ENCODE measurements around the gene ZNF143. TPM values are rescaled to one million over a fixed set of nuclear protein-coding genes. Genes with fewer than 3 reads are reported as not detected.

The ZNF143 gene
- total RNA-seq, 3 donors from 2014 or later, result 20.3 to 40.3 (median 23.6) TPM

DNA sequence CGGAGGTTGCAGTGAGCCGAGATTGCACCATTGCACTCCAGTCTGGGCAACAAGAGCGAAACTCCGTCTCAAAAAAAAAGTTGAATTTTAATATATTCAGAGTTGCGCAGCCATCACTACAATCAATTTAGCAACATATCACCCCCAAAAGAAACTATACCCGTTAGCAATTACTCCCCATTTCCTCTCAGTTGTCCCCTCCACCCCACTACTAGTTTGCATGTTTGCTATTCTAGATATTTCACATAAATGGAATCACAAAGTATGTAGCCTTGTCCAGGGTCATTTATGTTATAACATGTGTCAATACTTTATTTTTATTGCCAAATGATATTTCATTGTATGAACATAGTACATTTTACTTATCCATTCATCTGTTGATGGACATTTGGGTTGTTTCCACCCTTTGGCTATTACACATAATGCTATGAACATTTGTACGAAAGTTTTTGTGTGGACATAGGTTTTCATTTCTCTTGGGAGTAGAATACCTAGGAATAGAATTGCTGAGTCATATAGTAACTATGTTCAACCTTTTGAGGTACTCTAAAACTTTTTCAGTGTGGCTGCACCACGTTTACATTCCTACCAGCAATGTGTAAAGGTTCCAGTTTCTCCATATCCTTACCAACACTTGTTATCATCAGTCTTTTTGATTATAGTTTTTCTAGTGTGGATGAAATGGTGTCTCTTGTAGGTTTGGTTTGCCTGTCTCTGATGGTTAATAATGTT lies 2.2 kb downstream of the ZNF143 start:
- intact Hi-C loops (cut with DNase I, micrococcal nuclease), result no loop called here
- ATAC-seq (no peak), DNase-seq (no peak)
- peaks cover 6% of the 10 kb centered on the region for H3K4me1 ChIP-seq (ENCODE audit: low read depth)
- peaks cover 5% of the 10 kb centered on the region for H3K36me3 ChIP-seq (ENCODE audit: low read depth)
- peak overlapping the region; percentile 3 for H3K4me3 ChIP-seq
- no peaks in the 10 kb centered on the region for H3K9me3 ChIP-seq
- TF ChIP-seq, protein P1, sequence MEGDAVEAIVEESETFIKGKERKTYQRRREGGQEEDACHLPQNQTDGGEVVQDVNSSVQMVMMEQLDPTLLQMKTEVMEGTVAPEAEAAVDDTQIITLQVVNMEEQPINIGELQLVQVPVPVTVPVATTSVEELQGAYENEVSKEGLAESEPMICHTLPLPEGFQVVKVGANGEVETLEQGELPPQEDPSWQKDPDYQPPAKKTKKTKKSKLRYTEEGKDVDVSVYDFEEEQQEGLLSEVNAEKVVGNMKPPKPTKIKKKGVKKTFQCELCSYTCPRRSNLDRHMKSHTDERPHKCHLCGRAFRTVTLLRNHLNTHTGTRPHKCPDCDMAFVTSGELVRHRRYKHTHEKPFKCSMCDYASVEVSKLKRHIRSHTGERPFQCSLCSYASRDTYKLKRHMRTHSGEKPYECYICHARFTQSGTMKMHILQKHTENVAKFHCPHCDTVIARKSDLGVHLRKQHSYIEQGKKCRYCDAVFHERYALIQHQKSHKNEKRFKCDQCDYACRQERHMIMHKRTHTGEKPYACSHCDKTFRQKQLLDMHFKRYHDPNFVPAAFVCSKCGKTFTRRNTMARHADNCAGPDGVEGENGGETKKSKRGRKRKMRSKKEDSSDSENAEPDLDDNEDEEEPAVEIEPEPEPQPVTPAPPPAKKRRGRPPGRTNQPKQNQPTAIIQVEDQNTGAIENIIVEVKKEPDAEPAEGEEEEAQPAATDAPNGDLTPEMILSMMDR (IDR thresholded peaks at IDR 0.05), result no peak

DNA sequence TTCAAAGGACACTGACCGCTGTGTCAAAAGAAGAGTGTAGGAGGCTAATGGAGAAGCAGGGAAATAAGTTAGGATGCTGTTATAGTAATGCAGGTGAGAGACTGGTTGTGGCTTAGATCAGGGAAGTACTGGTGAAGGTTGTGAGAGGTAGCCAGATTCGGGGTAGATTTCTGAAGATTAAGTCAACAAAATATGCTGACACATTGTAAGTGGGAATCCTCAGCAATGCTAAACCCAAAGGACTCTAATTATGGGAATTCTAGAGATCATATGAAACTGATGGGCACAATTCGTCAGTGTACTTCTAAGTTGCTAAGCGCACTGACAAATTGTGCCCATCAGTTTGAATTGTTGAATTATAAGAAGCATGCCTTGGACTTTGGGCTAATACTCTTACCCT lies 10.0 kb downstream of the ZNF143 start:
- TF ChIP-seq, protein P1 (IDR thresholded peaks at IDR 0.05), result no peak
- DNase-seq (no peak), ATAC-seq (no peak)
- no peak overlapping the region for H3K4me3 ChIP-seq
- no peaks in the 10 kb centered on the region for H3K9me3 ChIP-seq
- peaks cover 4% of the 10 kb centered on the region for H3K36me3 ChIP-seq (ENCODE audit: low read depth)
- H3K4me1 ChIP-seq (ENCODE audit: low read depth), result no peaks in the 10 kb centered on the region
- intact Hi-C loops (cut with DNase I, micrococcal nuclease), result no loop called here

DNA sequence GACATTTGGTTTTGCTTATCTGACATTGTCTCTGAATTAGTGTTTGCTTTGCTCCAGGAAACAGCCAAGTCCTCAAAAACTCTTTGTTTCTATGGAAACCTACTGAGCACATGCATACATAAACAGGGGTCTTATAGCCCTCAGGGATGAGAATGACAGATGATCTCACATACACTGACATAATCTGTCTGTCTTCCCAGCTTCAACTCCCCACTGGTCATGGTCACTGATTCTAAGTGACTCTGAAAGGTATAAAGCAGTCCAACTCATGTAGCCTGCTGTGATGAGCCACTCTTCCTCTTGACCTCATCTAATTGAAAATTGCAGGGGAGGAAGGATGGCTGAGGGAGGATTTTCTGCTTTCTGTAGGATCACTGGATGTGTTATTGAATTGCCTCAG lies 12.6 kb downstream of the ZNF143 start:
- no peak for DNase-seq
- no peak for ATAC-seq
- H3K9me3 ChIP-seq, result no peaks in the 10 kb centered on the region
- no peak overlapping the region for H3K4me3 ChIP-seq
- TF ChIP-seq, protein P1 (IDR thresholded peaks at IDR 0.05), result no peak
- peaks cover 4% of the 10 kb centered on the region for H3K36me3 ChIP-seq (ENCODE audit: low read depth)
- intact Hi-C loops (cut with DNase I, micrococcal nuclease), result no loop called here
- H3K4me1 ChIP-seq (ENCODE audit: low read depth), result no peaks in the 10 kb centered on the region

DNA sequence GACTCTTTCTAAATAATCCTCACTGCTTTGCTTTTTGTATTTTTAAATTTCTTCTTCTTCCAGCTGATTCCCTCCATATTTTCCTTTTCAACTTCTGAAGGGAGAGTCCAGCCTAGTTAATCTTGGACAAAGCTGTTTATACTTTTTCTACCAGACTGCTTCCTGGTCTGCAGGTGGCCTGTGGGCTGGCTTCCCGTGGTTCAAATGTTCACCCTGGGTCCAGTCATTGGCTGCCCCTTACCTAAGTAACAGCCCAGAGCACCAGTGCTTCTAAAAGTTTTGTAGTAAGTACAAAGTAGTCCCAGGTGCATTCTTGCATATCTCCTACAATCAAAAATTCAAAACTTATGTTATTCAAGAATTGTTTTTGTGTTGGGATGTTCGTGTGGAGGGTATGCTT lies 19.1 kb downstream of the ZNF143 start:
- Histone ChIP-seq H3K9me3 (no peaks in the 10 kb centered on the region), H3K4me1 (ENCODE audit: low read depth) (no peaks in the 10 kb centered on the region), H3K4me3 (no peak overlapping the region), H3K36me3 (ENCODE audit: low read depth) (peaks cover 5% of the 10 kb centered on the region)
- DNase-seq (no peak), ATAC-seq (no peak)
- intact Hi-C loops (cut with DNase I, micrococcal nuclease), result no loop called here
- TF ChIP-seq, protein P1 (IDR thresholded peaks at IDR 0.05), result no peak

DNA sequence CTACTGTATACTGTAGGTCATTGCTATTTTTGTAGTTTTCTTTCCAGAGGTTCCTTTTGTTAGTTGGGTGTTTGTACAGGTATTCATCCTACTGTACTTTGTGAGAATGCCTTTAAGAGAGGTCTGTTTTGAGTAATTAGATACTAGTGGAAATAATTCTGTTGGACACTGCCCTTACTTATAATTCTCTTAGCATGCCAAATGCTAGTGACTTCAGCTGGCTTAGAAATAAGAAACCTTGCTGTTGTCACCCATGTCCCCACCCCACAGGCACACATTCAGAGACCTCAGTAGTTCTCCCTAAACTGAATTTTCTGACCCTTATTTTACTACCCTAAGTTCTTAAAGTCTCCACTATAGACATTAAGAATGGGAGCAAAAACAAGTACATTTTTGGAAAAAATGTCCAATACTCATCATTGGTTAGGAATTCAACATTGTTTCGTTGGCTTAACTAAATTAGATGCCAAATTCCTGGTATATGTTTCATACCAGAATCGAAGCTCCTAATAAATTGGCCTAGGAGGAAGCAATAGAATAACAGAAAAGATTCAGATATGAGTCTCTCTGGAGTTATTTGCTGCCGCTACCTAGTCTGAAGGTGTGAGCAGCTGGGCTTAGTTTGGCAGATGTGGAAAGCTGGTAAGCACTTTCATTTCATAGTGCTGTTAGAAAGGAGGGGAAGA lies 28.4 kb downstream of the ZNF143 start:
- peaks cover 4% of the 10 kb centered on the region for H3K36me3 ChIP-seq (ENCODE audit: low read depth)
- no peaks in the 10 kb centered on the region for H3K4me1 ChIP-seq (ENCODE audit: low read depth)
- DNase-seq (no peak), ATAC-seq (no peak)
- TF ChIP-seq, protein P1 (IDR thresholded peaks at IDR 0.05), result no peak
- H3K4me3 ChIP-seq, result no peak overlapping the region
- no peaks in the 10 kb centered on the region for H3K9me3 ChIP-seq
- intact Hi-C loops (cut with DNase I, micrococcal nuclease), result no loop called here
